GM21786 (cell line): Measurements from ENCODE around the gene MCF2L2.
"Not testable (repeated sequence)": the region's sequence is repeated elsewhere in the genome, so short reads cannot be mapped to it uniquely, and the experiment has no call there.

Source experiments
- ATAC-seq: cut with Tn5 transposase; IDR thresholded peaks from one replicate; pipeline ENCODE4 v1.9.1; 2021; ENCODE audit not compliant: unreplicated experiment

MCF2L2 gene

DNA sequence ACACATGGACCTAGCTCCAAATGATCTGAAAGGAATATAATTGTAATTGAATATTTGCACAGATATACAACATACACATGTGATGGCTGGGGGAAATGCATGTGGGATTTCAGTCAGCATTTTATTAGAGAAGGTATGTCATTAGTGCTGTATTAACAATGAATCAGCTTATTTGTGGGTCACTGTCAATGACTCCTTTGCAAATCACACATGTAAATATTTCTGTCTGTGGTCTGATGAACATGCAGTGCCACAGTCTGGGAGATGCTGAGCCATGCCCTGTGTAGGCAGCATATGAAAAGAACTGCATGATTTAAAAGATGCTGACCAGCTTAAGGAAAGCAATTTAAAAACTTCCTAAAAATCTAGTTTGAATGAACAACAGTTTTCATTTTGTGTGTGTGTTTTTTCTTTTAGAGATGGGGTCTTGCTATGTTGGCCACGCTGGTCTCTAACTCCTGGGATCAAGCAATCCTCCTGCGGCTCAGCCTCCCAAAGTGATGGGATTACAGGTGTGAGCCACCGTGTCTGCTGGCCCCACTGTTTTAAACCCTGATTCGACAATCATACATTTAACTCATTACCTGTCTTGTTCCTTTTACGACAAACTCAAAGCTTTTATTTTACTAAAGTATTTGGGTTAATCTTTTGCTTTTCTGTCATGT lies 176.2 kb downstream of the MCF2L2 start:
- no peak for ATAC-seq

GRCh38 chr3:183249006-183249718 lies 179.3 kb downstream of the MCF2L2 start:
- no peak for ATAC-seq

DNA sequence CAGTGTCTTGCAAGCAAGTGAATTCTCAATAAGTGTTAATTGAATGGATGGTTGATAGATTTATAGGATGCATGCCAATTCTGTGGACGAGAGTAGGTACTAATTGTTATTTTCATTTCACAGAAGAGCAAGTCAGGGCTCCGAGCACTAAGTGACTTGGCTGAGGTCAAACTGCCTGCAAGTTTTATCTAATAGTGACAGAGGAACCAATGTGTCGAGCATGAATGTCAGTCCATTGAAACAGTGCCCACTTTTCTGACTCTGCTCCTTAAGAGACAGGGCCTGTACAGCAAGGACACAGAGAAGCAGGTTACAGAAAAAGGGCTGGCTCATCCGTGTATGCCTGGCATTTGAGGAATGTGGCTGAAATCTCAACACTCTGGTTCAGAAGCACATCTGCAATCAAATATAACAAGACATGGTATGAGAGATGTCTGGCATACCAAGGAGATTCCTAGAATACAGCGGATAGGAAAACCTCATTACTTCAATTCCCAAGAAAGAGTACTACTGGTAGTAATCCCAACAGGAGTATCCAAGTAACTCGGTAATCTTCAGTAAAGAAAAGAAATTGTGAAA lies 181.3 kb downstream of the MCF2L2 start:
- no peak for ATAC-seq

DNA sequence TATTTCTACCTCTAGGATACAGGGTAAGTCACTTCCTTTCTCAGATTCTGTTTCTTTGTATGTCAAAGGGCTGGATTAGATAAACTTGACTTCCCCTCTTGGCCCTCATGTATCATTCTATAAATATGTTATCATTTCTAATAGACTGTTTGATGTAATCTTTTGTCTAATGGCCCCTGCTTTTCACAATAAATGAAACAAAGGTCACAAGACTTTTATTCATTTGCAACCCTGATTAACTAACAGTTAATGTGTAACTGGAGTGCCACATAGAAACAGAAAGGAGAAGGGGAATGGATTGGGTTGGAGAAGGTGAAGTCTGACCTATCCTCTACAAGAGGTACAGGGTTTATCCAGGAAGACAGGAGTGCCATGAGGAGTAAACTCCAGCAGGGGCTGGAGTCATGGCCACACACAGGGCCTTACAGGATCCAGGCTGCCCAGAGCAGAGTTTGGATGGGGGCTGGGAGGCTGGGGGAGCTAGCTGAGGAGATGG lies 183.4 kb downstream of the MCF2L2 start:
- no peak for ATAC-seq

DNA sequence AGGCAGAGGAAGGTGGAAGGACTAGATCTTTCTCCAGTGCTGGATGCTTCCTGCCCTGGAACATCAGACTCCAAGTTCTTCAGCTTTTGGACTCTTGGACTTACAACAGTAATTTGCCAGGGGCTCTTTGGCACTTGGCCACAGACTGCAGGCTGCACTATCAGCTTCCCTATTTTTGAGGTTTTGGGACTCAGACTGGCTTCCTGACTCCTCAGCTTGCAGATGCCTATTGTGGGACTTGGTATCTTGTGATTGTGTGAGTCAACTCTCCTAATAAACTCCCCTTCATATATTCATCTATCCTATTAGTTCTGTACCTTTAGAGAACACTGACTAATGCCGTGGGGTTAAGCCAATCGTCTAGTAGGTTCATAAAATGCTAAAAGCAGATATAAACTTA lies 184.2 kb downstream of the MCF2L2 start:
- ATAC-seq = no peak

GRCh38 chr3:183242431-183242830 lies 186.0 kb downstream of the MCF2L2 start:
- ATAC-seq = no peak

- ATAC-seq = no peak
Observed at GRCh38 chr3:183239046-183239445, 189.4 kb downstream of the MCF2L2 start.

DNA sequence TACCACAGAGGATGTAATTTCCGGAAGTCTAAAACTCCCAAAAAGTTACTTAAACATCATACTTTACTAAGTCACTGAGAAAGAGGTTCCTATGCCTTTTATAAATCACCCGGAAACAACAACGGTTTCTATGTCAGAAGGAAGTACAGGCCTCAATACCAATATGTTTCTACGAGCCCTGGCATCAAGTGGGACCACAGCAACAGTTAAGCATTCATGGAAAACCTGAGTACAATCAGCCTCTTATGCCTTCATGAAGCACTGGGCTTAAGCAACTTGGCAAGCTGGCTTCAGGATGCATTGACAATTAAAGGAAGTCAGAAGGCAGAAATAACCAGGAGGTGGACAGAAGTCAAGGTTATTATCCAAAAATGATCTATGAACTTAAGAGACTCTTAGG lies 194.5 kb downstream of the MCF2L2 start:
- ATAC-seq = no peak

DNA sequence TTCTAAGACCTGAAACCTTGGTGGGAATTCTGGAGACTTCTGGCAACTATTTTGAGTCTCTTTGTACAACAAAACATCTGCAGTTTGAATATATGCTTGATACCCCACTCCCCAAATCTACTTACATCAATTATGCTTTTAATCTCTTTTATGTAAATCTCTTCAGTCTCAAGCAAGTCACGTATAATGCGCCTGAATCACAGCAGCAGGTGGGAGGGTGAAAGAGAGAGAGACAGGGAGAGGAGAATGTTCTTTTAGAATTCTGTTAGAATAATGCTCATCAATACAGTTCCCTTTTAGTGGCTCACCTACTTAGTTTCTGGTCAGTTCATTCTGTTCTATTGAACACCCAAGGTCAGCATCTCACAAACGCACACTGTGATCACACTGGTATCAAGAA lies 197.6 kb downstream of the MCF2L2 start:
- ATAC-seq = no peak

- ATAC-seq = not testable (repeated sequence)
Observed at GRCh38 chr3:183230251-183230650, 198.2 kb downstream of the MCF2L2 start.

GRCh38 chr3:183229178-183229577 lies 199.2 kb downstream of the MCF2L2 start:
- ATAC-seq = no peak

GRCh38 chr3:183227586-183227985 lies 200.8 kb downstream of the MCF2L2 start:
- no peak for ATAC-seq

DNA sequence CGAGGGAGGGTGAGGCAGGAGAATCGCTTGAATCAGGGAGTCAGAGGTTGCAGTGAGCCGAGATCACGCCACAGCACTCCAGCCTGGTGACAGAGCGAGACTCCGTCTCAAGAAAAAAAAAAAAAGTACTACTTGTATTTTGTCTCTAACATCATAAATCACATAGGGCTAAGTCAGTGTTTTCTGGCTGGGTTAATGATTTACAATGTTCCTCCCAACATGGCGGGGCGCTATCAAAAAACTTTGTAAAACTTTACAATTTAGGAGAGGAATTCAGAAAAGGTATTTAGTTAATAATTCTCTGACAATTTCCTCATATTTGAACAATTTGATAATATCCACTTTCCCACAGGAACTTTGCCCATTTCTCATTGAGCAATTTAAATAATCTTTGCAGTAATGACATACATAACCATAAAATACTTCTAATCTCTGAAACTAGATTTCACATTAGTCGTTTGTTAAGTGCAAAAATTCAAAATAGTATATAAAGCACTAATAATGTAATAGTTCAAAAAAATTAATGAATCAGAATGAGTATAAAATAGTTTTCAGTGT lies 202.0 kb downstream of the MCF2L2 start:
- ATAC-seq = no peak

- no peak for ATAC-seq
Observed at GRCh38 chr3:183224180-183224970, 204.0 kb downstream of the MCF2L2 start.

DNA sequence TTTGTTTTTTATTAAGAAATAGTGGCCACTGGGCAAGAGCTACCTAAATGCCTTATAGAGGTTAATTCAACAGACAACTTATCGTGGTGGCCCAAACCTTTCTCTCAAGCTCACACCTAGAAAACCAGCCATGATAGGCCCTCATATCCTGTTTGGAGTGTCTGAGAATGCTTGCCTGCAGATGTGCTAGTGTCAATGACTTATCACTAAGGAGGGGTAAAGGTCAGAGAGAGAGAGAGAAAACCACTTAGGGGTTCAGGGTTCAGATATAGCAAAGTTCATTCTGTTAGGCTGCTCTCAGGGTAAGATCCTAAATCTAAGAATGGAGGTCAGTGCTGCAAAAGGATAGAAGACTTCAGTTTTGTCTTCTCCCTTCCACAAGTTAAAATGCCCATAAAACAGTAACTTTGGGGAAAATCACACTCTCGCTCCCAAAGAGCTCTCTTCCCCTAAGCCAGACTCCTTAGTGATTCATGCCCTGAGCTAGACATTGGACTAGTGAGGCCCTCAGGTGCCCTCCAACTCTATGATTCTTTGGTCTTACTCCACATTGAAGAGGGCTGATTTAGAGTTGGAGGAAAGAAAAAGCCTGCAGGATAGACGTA lies 205.7 kb downstream of the MCF2L2 start:
- no peak for ATAC-seq

GRCh38 chr3:183220828-183221227 lies 207.6 kb downstream of the MCF2L2 start:
- ATAC-seq = no peak

DNA sequence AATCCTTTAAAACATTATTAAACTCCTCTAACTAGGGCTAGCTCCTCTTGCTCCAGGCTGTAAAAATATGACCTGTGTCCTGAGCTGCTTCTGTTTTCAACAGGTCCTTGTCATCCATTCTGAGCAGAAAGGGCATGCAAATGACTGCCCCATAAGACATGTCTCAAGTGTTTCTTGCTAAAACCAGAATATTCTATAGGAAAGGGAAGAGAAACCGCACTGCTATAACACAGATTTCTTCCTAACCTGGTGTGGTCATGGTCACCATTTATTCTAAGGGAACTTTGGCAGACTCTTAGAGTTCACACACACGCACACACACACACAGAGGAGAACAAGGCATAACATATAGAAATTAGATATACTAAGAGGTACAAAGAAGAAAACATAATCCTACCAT lies 209.6 kb downstream of the MCF2L2 start:
- no peak for ATAC-seq

DNA sequence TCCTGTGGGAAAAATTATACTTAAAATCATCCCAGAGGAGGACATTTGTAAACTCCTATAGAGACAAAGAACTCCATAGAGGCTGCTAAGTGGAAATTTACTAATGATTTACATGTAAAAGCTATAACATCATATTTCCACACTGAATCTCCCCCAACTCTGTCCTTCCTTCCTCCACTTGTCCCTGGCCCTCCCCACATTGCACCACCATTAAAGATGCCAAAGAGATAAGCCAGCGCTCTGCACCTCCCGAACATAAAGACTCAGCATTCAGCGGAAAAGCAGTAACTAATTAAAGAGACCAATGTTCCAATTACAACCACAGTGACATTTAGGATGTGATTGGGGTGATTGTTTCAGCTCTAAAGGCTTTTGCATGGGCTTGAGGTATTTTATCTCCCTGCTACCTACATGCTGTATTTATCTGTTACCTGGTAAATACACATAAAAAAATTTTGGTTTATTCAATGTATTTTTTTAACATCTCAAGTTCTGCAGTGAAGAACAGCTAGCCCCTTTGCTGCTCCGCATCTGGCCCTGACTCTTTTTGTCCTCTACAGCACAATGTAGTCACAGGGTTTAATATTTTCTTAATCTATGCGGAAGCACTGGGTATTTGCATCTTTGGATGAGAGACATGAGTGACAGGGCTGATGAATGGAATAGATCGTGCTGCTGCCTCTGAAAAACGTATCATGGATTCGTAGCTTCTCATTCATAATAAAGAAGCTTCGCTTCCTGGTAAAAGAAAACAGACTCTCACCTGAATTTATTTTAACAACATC lies 210.7 kb downstream of the MCF2L2 start:
- no peak for ATAC-seq

- no peak for ATAC-seq
Observed at GRCh38 chr3:183215591-183216202, 212.7 kb downstream of the MCF2L2 start.

- no peak for ATAC-seq
Observed at GRCh38 chr3:183214277-183214612, 214.2 kb downstream of the MCF2L2 start.
